Measurements from ENCODE around the gene UBAP2. TPM values are rescaled to one million over a fixed set of nuclear protein-coding genes. Genes with fewer than 3 reads are reported as not detected.

The UBAP2 gene
- total RNA-seq, 6 experiments from 2014 or later, result 28.7 to 34.9 (median 32.8) TPM

DNA sequence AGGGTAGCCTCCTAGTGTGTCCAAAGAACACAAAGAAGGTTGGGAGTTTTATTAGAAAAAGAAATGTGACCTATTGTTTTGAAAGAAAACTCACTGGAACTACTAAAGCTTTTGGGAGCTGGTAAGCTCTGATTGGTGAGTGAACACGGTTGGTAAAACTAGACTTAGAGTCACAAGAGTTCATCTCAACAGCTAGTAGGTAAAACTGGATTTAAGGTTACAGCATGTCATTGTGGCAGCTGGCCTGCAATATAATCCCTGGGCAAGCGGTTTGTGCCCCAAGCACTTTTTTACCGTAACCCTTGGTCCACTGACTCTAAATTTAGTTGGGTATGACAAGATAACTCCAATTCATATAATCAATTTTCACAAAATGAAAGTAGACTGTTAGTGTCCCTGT lies 47.4 kb downstream of the UBAP2 start:
- H3K27me3 Mint-ChIP-seq (ENCODE audit: insufficient read depth), result no peaks in the 10 kb centered on the region
- TF ChIP-seq, protein P1, sequence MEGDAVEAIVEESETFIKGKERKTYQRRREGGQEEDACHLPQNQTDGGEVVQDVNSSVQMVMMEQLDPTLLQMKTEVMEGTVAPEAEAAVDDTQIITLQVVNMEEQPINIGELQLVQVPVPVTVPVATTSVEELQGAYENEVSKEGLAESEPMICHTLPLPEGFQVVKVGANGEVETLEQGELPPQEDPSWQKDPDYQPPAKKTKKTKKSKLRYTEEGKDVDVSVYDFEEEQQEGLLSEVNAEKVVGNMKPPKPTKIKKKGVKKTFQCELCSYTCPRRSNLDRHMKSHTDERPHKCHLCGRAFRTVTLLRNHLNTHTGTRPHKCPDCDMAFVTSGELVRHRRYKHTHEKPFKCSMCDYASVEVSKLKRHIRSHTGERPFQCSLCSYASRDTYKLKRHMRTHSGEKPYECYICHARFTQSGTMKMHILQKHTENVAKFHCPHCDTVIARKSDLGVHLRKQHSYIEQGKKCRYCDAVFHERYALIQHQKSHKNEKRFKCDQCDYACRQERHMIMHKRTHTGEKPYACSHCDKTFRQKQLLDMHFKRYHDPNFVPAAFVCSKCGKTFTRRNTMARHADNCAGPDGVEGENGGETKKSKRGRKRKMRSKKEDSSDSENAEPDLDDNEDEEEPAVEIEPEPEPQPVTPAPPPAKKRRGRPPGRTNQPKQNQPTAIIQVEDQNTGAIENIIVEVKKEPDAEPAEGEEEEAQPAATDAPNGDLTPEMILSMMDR (IDR thresholded peaks at IDR 0.05), result no peak

DNA sequence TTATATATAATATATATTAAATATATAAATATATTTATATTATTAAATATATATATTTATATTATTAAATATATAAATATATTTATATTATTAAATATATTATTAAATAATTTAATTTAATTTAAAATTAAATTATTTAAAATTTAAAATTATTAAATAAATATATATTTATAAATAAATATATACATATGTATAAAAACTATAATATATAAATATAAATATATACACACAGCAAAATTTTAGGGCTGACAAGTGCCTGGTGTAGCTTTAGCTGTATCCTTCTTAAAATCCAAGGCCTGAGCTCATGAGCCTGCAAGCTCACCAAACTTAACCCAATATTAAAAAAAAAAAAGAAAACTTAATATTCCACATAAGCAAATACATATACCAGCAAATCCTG lies 53.2 kb downstream of the UBAP2 start:
- H3K27me3 Mint-ChIP-seq (ENCODE audit: insufficient read depth), result no peaks in the 10 kb centered on the region; the same call in 1 of the 2 replicates
- peaks cover 10% of the 10 kb centered on the region; the same call in 1 of the 2 replicates for H3K36me3 Mint-ChIP-seq (ENCODE audit: low read depth)

More for the DNA sequence above, 47.4 kb downstream of the UBAP2 start:
- H3K4me1 Mint-ChIP-seq (ENCODE audit: low read depth), result no peaks in the 10 kb centered on the region
- H3K4me3 Mint-ChIP-seq, result no peak overlapping the region
- no peak for DNase-seq
- H3K27ac Mint-ChIP-seq, result no peak overlapping the region
- no peaks in the 10 kb centered on the region for H3K9me3 Mint-ChIP-seq
- peaks cover 8% of the 10 kb centered on the region; the same call in 1 of the 2 replicates for H3K36me3 Mint-ChIP-seq (ENCODE audit: low read depth)

GRCh38 chr9:33993104-33993503 lies 55.6 kb downstream of the UBAP2 start:
- no peaks in the 10 kb centered on the region; the same call in 1 of the 2 replicates for H3K27me3 Mint-ChIP-seq (ENCODE audit: insufficient read depth)
- no peak overlapping the region for H3K27ac Mint-ChIP-seq
- H3K36me3 Mint-ChIP-seq (ENCODE audit: low read depth), result peaks cover 10% of the 10 kb centered on the region; the same call in 1 of the 2 replicates
- H3K9me3 Mint-ChIP-seq, result no peaks in the 10 kb centered on the region
- TF ChIP-seq, protein P1 (IDR thresholded peaks at IDR 0.05), result no peak
- no peak for DNase-seq
- peaks cover 6% of the 10 kb centered on the region; the same call in 1 of the 2 replicates for H3K4me1 Mint-ChIP-seq (ENCODE audit: low read depth)
- H3K4me3 Mint-ChIP-seq, result no peak overlapping the region

More for the DNA sequence above, 53.2 kb downstream of the UBAP2 start:
- Mint-ChIP-seq H3K9me3 (no peaks in the 10 kb centered on the region), H3K4me3 (no peak overlapping the region), H3K27ac (no peak overlapping the region), H3K4me1 (ENCODE audit: low read depth) (no peaks in the 10 kb centered on the region)
- TF ChIP-seq, protein P1 (IDR thresholded peaks at IDR 0.05), result no peak
- DNase-seq, result no peak

DNA sequence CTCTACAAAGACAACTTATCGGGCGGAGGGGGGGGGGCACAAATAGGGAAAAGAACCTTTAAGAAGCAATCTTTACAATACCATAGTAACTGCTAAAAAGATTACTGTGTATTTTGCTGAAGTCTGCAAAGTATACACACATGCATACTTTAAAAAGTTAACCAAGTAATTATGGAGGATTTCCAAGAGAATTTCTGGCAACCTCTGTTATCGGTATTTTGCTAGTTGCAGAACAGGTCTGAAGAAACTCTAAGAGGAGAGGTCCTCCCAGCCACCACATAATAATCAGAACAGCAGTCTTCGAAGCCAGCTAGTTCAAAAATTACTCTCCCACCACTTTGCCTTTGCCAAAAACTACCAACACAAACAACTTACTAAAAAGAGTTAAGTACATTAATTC lies 56.1 kb downstream of the UBAP2 start:
- H3K36me3 Mint-ChIP-seq (ENCODE audit: low read depth), result peaks cover 10% of the 10 kb centered on the region; the same call in 1 of the 2 replicates
- H3K27ac Mint-ChIP-seq, result no peak overlapping the region
- H3K27me3 Mint-ChIP-seq (ENCODE audit: insufficient read depth), result no peaks in the 10 kb centered on the region; the same call in 1 of the 2 replicates
- H3K4me1 Mint-ChIP-seq (ENCODE audit: low read depth), result peaks cover 6% of the 10 kb centered on the region; the same call in 1 of the 2 replicates
- H3K4me3 Mint-ChIP-seq, result no peak overlapping the region
- H3K9me3 Mint-ChIP-seq, result no peaks in the 10 kb centered on the region
- DNase-seq, result no peak
- TF ChIP-seq, protein P1 (IDR thresholded peaks at IDR 0.05), result no peak

GRCh38 chr9:33988219-33988890 lies 60.3 kb downstream of the UBAP2 start:
- Mint-ChIP-seq H3K4me1 (ENCODE audit: low read depth) (peaks cover 6% of the 10 kb centered on the region; the same call in 1 of the 2 replicates), H3K27ac (no peak overlapping the region)
- TF ChIP-seq, protein P1 (IDR thresholded peaks at IDR 0.05), result no peak

More at GRCh38 chr9:33988219-33988890, 60.3 kb downstream of the UBAP2 start:
- Mint-ChIP-seq H3K36me3 (ENCODE audit: low read depth) (peaks cover 10% of the 10 kb centered on the region), H3K9me3 (no peaks in the 10 kb centered on the region), H3K27me3 (ENCODE audit: insufficient read depth) (no peaks in the 10 kb centered on the region; the same call in 1 of the 2 replicates), H3K4me3 (no peak overlapping the region)
- DNase-seq, result no peak

Measured in HFFc6 (cell line).